Urinary bladder (tissue), 4 donors: ENCODE data around the gene CYP46A1. TPM values are rescaled to one million over a fixed set of nuclear protein-coding genes. Genes with fewer than 3 reads are reported as not detected.
"Not testable (repeated sequence)": the region's sequence is repeated elsewhere in the genome, so short reads cannot be mapped to it uniquely, and the experiment has no call there.

Experiments
- DNase-seq: peaks from one replicate; pipeline ENCODE4 v3.0.0-alpha.2; 2015; ENCODE audit errors: extremely low spot score
- H3K27ac ChIP-seq: one replicate; pipeline ENCODE4 v1.5.1; 2013; ENCODE audit warnings: low read depth, mild to moderate bottlenecking, moderate library complexity
- H3K36me3 ChIP-seq: one replicate; pipeline ENCODE4 v1.6.1; 2013; ENCODE audit warnings: mild to moderate bottlenecking, moderate library complexity; ENCODE audit not compliant: insufficient read depth
- H3K4me1 ChIP-seq: one replicate; pipeline ENCODE4 v1.6.1; 2013; ENCODE audit warnings: mild to moderate bottlenecking, moderate library complexity; ENCODE audit not compliant: insufficient read depth
- H3K4me3 ChIP-seq: one replicate; pipeline ENCODE4 v1.5.1; 2013; ENCODE audit warnings: low read depth, low read length
- WGBS: extraction: QIAGEN DNeasy Blood & Tissue Kit; methylation state at CpG from one replicate; pipeline ENCODE4 v1.1.7; 2013; 5-methylcytosine and 5-hydroxymethylcytosine counted together
- polyA plus RNA-seq: library from polyadenylated mRNA; stranded (reverse); fragments of 200-250 nt; gene quantifications from one replicate; pipeline ENCODE4 v1.2.3, GENCODE V29; 2013
- total RNA-seq: library from RNA; depleted of rRNA; stranded (reverse); fragments of >200 nt; gene quantifications from one replicate; pipeline ENCODE4 v1.2.3, GENCODE V29; 2014
- donor health status: healthy with polysubstance abuse.
- donor health status: healthy.

Gene CYP46A1
- total RNA-seq (2.7 TPM), polyA plus RNA-seq (0.91 TPM)

GRCh38 chr14:99683619-99684409 lies at the start of gene CYP46A1:
Gene CYP46A1, plus strand, starts transcription at chr14:99684298. Its CDS starts 120 bp downstream, at chr14:99684418.
- peak; percentile 97 for DNase-seq
- Histone ChIP-seq H3K4me3 (peak within 1 kb of the TSS; percentile 63), H3K36me3 (no peaks in the 10 kb centered on the region), H3K27ac (peak within 1 kb of the TSS; percentile 70), H3K4me1 (no peaks in the 10 kb centered on the region)
- WGBS: under 1% methylated on average over 82 of the region's 83 CpGs

DNA sequence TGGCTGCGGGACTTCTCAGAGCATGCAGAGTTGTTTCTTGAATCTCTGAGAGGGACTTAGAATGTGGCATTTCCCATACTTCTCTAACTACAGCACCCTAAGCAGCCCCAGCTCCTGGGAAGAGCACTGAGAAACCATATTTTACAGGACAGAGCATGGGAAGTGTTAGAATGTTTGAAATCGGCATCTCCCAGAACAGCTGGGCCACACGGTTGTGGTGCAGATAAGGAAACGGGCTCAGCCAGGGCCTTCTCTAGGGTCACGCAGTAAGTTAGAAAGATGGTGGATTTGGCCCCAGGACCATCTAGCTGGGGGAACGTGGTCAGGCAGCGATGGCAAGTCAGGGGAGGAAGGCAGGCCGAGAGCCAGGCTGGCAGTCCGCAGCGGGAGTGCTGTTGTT lies 49.7 kb upstream of the CYP46A1 start:
- Histone ChIP-seq H3K36me3 (no peaks in the 10 kb centered on the region), H3K27ac (no peak overlapping the region), H3K4me3 (no peak overlapping the region), H3K4me1 (no peaks in the 10 kb centered on the region)
- no peak for DNase-seq
- WGBS: 78% methylated on average over 10 of the region's 10 CpGs

- no peak for DNase-seq
- WGBS: 78% methylated on average over 8 of the region's 8 CpGs
- H3K27ac ChIP-seq: no peak overlapping the region
- no peak overlapping the region for H3K4me3 ChIP-seq
- no peaks in the 10 kb centered on the region for H3K36me3 ChIP-seq
- H3K4me1 ChIP-seq: no peaks in the 10 kb centered on the region
Observed at GRCh38 chr14:99635116-99635515, 49.0 kb upstream of the CYP46A1 start.

DNA sequence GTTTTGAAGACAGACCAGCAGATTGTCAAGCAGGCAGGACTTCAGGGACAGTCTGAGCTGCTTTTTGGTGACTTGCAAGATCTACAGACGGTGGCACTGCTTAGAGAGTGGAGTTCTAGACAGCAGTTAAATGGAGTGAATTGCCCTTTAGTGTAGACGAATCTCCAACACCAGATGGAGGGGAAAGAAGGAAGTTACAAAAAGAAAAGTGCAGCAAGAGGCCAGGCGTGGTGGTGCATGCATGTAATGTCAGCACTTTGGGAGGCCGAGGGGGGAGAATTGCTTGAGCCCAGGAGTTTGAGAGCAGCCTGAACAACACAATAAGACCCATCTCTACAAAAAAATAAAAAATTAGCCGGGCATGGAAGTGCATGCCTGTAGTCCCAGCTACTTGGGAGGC lies 47.6 kb upstream of the CYP46A1 start:
- no peaks in the 10 kb centered on the region for H3K4me1 ChIP-seq
- no peak for DNase-seq
- WGBS: 81% methylated on average over 5 of the region's 5 CpGs
- no peak overlapping the region for H3K27ac ChIP-seq
- no peaks in the 10 kb centered on the region for H3K36me3 ChIP-seq
- H3K4me3 ChIP-seq: no peak overlapping the region

GRCh38 chr14:99637624-99638023 lies 46.5 kb upstream of the CYP46A1 start:
- Histone ChIP-seq H3K4me1 (no peaks in the 10 kb centered on the region), H3K36me3 (no peaks in the 10 kb centered on the region), H3K27ac (no peak overlapping the region), H3K4me3 (no peak overlapping the region)
- WGBS: 91% methylated on average over 7 of the region's 7 CpGs
- DNase-seq: no peak

DNA sequence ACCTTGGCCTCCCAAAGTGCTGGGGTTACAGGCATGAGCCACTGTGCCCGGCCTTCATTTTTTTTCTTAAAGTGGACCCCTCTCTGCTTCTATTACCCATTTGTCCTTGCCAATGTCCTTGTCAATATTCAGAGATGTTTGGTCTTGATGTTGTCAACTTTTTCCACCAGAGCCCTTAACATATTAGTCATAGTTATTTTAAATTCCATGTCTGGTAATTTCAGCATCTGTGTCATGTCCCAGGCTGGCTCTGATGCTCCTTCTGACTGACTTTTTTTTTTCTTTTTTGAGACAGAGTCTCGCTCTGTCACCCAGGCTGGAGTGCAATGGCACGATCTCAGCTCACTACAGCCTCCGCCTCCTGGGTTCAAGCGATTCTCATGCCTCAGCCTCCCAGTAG lies 41.3 kb upstream of the CYP46A1 start:
- not testable (repeated sequence) for H3K27ac ChIP-seq, H3K36me3 ChIP-seq, H3K4me3 ChIP-seq, H3K4me1 ChIP-seq, DNase-seq
- WGBS: 94% methylated on average over 5 of the region's 5 CpGs

DNA sequence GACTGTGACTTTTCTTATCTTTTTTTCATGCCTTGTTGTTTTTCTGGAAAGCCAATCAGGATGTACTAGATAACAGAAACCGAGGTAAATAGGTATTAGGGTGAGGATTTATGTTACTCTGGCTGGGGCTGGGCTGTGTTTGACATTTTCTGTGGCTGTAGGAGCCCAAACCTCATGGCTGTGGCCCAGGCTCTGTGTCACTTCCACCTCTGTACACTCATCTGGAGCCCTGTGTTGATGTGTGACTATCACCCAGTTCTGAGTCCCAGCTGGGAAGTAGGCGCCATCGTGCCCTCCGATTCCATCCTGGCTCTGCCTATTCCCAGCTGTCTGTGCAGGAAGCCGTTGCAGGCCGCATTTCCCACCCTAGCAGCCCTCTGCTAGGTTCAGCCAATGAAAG lies 40.8 kb upstream of the CYP46A1 start:
- 68% methylated on average over 6 of the region's 6 CpGs for WGBS
- no peak for DNase-seq
- Histone ChIP-seq H3K27ac (no peak overlapping the region), H3K4me3 (no peak overlapping the region), H3K4me1 (no peaks in the 10 kb centered on the region), H3K36me3 (no peaks in the 10 kb centered on the region)

DNA sequence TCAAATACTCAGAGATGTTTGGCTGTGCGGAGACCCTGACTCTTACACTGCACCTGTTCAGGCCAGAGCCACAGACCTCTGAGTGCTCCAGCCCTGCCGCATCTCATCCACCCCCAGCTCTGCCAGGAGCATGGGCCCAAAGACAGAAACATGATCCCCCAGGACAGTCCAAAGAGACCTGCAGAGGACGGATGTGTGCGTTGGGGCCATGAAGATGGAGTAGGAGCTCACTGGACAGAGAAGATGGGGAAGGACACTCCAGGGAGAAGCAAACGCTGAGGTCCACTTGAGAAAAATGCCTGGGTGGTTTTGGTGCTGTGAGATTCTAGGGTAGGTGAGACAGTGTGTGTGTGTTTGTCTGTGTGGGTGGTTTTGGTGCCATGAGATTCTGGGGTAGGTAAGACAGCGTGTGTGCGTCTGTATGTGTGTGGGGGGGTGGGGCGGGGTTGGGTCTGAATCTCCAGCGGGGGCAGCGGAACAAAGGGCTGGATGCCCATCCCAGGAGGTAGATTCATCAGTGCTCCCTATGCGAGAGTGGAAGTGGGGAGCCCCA lies 40.0 kb upstream of the CYP46A1 start:
- no peaks in the 10 kb centered on the region for H3K4me1 ChIP-seq
- no peak overlapping the region for H3K27ac ChIP-seq
- H3K36me3 ChIP-seq: no peaks in the 10 kb centered on the region
- DNase-seq: no peak
- no peak overlapping the region for H3K4me3 ChIP-seq
- WGBS: 96% methylated on average over 11 of the region's 11 CpGs

- 9% methylated on average over 91 of the region's 91 CpGs for WGBS
- no peak for DNase-seq
- Histone ChIP-seq H3K36me3 (no peaks in the 10 kb centered on the region), H3K27ac (no peak within 1 kb of the TSS), H3K4me1 (no peaks in the 10 kb centered on the region), H3K4me3 (peak within 1 kb of the TSS; percentile 54)
Observed at GRCh38 chr14:99644723-99645544, 39.2 kb upstream of the CYP46A1 start, which contains the start of gene HHIPL1. Gene HHIPL1, plus strand, starts transcription at chr14:99645129. Its CDS starts 79 bp downstream, at chr14:99645208.

DNA sequence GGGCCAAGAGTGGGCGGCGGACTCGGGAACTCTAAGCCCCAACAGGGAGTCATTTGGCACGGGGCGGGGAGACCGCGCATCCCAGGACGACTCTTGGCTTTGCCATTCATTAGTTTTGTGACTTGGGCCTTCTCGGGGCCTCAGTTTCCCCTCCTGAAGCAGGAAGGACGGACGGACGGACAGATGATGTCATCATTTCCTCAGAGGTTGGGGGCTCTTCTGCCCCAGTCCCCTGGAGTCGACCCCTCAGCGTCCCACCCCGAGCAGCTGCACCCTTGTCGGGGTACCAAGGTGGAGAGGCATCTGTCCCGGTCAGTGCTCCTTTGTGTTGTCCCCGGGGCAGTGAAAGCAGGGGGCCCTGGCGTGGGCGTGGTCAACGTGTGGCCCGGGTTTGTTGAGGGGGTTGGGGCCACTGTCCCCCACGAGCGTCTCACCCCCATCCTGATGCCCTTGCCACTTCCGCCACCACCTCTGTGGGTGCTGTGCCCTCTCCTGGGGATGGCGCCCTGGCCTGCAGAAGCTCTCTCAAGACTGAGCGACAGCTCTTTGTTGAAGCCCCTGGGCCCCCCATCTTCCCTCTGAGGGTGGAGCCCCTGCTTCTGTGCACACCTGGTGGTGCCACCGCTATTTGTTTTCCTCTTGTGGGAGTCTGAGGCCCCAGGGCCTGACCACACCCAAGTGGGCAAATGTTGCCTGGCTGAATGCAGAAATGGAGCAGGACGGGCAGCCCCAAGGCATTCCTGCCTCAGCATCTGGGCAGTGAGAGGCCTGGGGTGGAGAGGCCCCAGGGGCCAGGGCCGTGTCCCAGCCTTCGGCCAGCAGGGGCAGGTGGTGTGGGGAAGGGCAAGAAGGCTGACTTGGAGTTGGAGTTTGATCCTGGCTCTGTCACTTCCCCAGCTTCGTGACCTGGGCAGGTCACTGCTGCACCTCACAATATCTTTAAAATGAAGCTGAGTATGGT lies 38.3 kb upstream of the CYP46A1 start:
- peak overlapping the region; percentile 54 for H3K4me3 ChIP-seq
- H3K4me1 ChIP-seq: no peaks in the 10 kb centered on the region
- DNase-seq: no peak
- no peaks in the 10 kb centered on the region for H3K36me3 ChIP-seq
- H3K27ac ChIP-seq: no peak overlapping the region
- 56% methylated on average over 32 of the region's 32 CpGs for WGBS

- no peak overlapping the region for H3K27ac ChIP-seq
- H3K36me3 ChIP-seq: no peaks in the 10 kb centered on the region
- WGBS: 76% methylated on average over 7 of the region's 7 CpGs
- DNase-seq: no peak
- H3K4me1 ChIP-seq: no peaks in the 10 kb centered on the region
- no peak overlapping the region for H3K4me3 ChIP-seq
Observed at GRCh38 chr14:99647411-99647810, 36.7 kb upstream of the CYP46A1 start.

- DNase-seq: no peak
- no peaks in the 10 kb centered on the region for H3K36me3 ChIP-seq
- 89% methylated on average over 8 of the region's 8 CpGs for WGBS
- H3K4me1 ChIP-seq: no peaks in the 10 kb centered on the region
- no peak overlapping the region for H3K27ac ChIP-seq
- no peak overlapping the region for H3K4me3 ChIP-seq
Observed at GRCh38 chr14:99648027-99648784, 35.9 kb upstream of the CYP46A1 start.
